Measurements from ENCODE around the gene CMPK2.

The CMPK2 gene

GRCh38 chr2:6883448-6884122, 17.9 kb upstream of the CMPK2 start:
- no peak for TF ChIP-seq FOXP2 (optimal IDR thresholded peaks at IDR 0.05; ENCODE audit: borderline replicate concordance, extremely low read depth, extremely low read length, insufficient read depth)
- TF ChIP-seq SIN3A (IDR thresholded peaks at IDR 0.05; ENCODE audit: borderline replicate concordance, insufficient read depth, low read length), result no peak
- no peak for TF ChIP-seq TAF1 (IDR thresholded peaks at IDR 0.05; ENCODE audit: borderline replicate concordance, insufficient read depth, low read length)
- no peak for TF ChIP-seq POLR2AphosphoS5 (IDR thresholded peaks at IDR 0.05; ENCODE audit: low read depth, low read length)
- no peak for TF ChIP-seq REST (IDR thresholded peaks at IDR 0.05; ENCODE audit: insufficient read depth in 1 of 2, low read depth in 2 of 2, low read length in 2 of 2)

- TF ChIP-seq POLR2AphosphoS5 (IDR thresholded peaks at IDR 0.05; ENCODE audit: low read depth, low read length) (no peak), REST (IDR thresholded peaks at IDR 0.05; ENCODE audit: insufficient read depth in 1 of 2, low read depth in 2 of 2, low read length in 2 of 2) (no peak), FOXP2 (optimal IDR thresholded peaks at IDR 0.05; ENCODE audit: borderline replicate concordance, extremely low read depth, extremely low read length, insufficient read depth) (no peak), SIN3A (IDR thresholded peaks at IDR 0.05; ENCODE audit: borderline replicate concordance, insufficient read depth, low read length) (no peak), TAF1 (IDR thresholded peaks at IDR 0.05; ENCODE audit: borderline replicate concordance, insufficient read depth, low read length) (no peak)
Observed at GRCh38 chr2:6881516-6881915, 15.8 kb upstream of the CMPK2 start.

- TF ChIP-seq FOXP2 (optimal IDR thresholded peaks at IDR 0.05; ENCODE audit: borderline replicate concordance, extremely low read depth, extremely low read length, insufficient read depth), result no peak
- no peak for TF ChIP-seq POLR2AphosphoS5 (IDR thresholded peaks at IDR 0.05; ENCODE audit: low read depth, low read length)
- TF ChIP-seq TAF1 (IDR thresholded peaks at IDR 0.05; ENCODE audit: borderline replicate concordance, insufficient read depth, low read length), result no peak
- no peak for TF ChIP-seq SIN3A (IDR thresholded peaks at IDR 0.05; ENCODE audit: borderline replicate concordance, insufficient read depth, low read length)
- no peak for TF ChIP-seq REST (IDR thresholded peaks at IDR 0.05; ENCODE audit: insufficient read depth in 1 of 2, low read depth in 2 of 2, low read length in 2 of 2)
Observed at GRCh38 chr2:6881046-6881445, 15.3 kb upstream of the CMPK2 start.

- TF ChIP-seq TAF1 (IDR thresholded peaks at IDR 0.05; ENCODE audit: borderline replicate concordance, insufficient read depth, low read length) (no peak), REST (IDR thresholded peaks at IDR 0.05; ENCODE audit: insufficient read depth in 1 of 2, low read depth in 2 of 2, low read length in 2 of 2) (no peak), FOXP2 (optimal IDR thresholded peaks at IDR 0.05; ENCODE audit: borderline replicate concordance, extremely low read depth, extremely low read length, insufficient read depth) (no peak), POLR2AphosphoS5 (IDR thresholded peaks at IDR 0.05; ENCODE audit: low read depth, low read length) (no peak), SIN3A (IDR thresholded peaks at IDR 0.05; ENCODE audit: borderline replicate concordance, insufficient read depth, low read length) (no peak)
Observed at GRCh38 chr2:6880200-6880733, 14.6 kb upstream of the CMPK2 start.

Measured in PFSK-1 (cell line).